ENCODE data around the gene LSM12.

LSM12 gene

DNA sequence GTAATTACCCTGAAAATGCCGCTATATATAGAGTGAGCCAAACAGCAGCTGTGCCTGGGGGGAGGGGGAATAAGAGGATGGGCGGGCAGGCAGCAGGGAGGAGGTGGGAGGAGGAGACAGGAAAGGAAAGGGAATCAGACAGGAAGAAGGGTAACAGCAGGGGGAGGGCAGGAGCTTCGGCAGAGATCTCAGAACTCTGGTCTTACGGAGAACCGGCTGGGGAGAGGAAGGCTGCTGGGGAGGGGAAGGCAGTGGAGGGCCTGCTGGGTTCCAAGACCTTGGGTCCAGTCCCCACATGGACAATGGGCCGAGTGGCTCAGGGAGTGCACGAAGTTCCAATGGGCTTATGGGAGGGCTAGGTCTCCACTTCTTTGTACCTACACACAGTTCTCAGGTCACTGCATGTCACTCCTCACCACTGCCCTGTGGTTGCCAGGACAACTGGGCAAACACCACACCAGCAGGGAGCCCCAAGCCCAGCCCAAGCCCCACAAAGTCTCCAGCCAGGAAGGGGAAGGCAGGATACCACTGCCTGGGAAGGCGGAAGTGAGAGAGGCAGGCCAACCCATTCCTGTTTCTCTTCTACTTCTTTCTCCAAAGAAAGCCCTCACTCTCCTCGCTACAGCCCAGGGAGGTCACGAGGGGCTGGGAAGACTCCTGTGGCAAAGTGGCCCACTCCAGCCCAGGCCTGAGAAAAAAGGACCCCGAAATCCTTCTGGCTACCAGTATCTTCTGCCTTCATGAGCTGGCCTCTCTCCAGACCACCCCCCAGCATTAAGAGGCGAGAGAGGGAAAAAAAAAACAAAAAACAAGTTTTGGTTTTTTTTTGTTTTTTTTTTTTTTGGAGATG lies 29.4 kb upstream of the LSM12 start:
- peak; percentile 92 for DNase-seq (ENCODE audit: low read depth, low spot score)

DNA sequence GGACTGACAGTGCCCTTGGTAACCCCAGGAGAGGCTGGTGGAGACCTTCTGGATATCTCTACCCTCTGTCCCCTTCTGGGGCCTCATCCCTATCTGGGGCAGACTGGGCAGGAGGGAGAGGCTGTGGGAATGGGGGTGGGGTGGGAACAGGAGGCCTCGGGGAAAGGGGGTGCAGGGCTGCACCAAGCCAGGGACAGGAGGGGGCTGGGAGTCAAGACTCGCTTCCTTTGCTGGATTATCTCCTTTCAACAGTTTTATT lies 28.8 kb upstream of the LSM12 start:
- no peak for DNase-seq (ENCODE audit: low read depth, low spot score)

DNA sequence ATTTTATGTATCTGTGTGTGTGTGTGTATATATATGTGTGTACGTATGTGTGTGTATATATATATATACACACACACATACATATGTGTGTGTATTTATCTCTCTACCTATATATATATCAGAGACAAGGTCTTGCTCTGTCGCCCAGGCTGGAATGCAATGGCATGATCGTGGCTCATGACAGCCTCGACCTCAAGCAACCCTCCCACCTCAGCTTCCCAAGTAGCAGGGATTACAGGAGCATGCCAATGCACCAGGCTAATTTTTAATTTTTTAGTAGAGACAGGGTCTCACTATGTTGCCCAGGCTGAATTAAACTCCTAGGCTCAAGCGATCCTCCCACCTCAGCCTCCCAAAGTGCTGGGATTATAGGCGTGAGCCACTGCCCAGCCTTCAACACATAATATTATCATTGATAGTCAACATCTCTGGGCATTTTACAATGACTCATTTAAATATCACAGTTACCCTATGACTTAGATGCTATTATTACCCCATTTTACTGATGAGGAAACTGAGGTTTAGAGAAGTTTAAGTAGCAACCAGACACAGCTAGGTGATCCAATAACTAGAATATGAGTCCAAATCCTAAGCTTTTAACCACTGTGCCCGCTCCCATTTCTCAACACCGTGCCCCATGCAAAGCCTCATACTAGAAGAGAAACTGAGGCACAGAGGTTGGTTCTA lies 28.4 kb upstream of the LSM12 start:
- no peak for DNase-seq (ENCODE audit: low read depth, low spot score)

DNA sequence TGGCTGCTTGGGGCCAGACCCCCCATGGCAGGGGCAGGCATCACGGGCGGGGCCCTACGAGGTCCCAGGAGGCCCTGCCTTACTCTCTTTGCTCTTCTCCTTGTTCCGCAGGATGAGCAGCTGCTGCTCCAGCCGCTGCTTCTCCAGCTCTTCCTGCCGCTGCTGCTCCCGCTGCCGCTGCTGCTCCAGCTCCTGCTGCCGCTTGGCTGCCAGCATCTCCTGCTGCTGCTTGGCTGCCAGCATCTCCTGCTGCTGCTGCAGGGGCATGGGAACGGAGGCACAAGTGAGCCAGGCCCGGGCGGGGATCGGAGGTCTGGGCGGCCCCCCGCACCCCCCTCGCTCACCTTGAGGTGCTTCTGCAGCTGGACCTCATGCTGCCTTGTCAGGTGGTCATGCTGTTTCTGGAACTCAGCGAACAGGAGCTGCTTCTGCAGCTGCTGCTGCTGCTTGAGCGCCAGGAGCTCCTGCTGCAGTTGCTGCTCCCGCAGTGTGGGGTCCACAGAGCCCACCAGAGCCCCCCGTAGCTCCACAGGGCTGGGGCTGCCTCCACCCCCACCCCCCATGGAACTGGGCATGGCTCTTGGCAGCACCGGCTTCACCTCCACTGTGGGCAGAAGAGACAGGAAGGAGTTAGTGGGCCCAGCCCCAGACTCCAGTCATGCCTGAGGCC lies 26.9 kb upstream of the LSM12 start:
- DNase-seq (ENCODE audit: low read depth, low spot score), result no peak

DNA sequence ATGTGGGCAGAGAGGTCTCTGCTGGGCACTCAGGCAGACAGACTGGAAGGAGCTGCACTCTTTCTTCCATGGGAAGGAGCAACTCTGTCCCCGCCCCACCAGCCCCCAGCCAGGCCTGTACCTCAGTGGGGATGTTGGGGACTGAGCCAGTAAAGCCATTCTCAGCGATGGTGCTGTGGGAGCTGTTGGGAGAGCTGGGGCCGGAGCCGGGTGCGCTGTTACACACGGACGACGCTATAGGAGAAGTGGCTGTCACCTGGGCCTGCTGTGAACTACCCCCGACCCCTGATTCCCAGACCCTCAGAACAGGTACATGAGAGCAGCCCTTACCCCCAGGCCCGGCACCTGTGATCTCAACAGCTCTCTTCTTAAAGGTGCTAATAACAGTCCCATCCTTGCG lies 25.6 kb upstream of the LSM12 start:
- no peak for DNase-seq (ENCODE audit: low read depth, low spot score)

DNA sequence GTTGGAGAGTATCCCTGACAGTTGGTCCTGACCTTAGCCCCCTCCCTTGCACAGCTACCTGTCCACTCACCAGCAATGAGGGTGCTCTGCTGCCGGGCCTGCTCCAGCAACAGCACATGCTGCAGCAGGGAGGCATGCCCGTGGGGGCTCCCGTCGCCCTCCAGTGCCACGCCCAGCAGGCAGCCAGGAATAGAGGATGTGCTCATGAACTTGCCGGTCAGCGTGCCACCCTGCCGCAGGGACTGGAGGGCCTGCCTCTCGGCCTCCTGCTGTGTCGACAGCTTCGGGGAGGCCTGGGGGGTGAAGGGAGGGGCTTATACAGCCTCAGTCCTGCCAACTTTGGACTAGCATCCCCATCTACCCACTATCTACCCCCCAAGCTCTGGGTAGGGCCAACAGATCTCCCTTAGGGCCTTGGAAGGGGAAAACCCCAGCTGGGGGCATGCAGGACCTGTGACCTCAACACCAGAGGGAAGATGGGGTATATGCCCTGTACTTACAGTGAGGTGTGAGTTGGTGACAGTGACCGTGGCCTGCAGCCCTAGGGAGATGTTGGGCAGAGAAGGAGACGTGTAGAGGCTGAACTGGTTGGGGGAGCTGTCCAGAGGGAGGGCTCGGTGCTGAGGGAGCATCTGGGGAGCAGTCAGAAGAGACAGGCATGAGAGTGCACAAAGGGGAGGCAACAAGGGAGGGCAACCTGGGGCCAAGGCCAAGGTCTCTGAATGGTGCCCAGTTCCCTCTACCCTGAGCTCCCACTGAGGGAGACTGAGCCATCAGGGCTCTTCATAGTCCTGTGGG lies 24.9 kb upstream of the LSM12 start:
- DNase-seq (ENCODE audit: low read depth, low spot score), result no peak

DNA sequence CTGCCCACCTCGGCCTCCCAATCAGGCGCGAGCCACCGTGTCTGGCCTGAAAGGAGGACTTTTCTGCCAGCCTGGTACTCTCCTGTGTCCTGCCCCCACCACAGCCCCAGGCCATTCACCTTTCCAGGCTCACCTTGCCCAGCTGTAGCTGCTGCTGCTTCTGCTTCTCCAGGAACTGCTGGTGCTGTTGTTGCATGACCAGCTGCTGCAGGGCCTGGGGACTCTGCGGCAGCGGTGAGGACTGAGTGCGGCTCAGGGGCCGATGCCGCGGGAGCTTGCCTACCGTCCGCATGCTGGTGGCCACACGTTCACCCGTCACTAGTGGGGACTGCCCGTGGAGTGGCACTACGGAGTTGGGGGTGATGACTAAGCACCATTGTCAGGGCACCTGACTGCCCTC lies 21.8 kb upstream of the LSM12 start:
- no peak for DNase-seq (ENCODE audit: low read depth, low spot score)

DNA sequence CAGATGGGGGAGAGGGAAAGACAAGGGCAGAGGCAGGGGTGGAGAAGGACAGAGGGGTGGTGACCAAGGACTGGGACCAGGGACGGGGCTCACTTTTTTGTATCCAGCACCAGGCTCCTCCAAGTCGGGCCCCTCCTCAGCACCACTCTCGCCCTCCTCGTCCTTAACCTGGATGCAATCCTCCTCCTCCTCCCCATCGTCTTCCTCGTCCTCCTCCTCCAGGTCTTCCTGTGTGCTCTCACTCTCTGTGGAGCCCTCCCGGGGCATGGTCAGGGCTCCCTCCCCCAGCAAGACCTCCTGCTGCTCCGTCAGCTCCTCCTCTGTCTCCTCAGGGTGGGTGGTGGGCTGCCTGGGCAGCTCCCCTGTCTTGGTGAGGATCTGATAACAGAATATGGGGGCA lies 20.8 kb upstream of the LSM12 start:
- no peak for DNase-seq (ENCODE audit: low read depth, low spot score)

DNA sequence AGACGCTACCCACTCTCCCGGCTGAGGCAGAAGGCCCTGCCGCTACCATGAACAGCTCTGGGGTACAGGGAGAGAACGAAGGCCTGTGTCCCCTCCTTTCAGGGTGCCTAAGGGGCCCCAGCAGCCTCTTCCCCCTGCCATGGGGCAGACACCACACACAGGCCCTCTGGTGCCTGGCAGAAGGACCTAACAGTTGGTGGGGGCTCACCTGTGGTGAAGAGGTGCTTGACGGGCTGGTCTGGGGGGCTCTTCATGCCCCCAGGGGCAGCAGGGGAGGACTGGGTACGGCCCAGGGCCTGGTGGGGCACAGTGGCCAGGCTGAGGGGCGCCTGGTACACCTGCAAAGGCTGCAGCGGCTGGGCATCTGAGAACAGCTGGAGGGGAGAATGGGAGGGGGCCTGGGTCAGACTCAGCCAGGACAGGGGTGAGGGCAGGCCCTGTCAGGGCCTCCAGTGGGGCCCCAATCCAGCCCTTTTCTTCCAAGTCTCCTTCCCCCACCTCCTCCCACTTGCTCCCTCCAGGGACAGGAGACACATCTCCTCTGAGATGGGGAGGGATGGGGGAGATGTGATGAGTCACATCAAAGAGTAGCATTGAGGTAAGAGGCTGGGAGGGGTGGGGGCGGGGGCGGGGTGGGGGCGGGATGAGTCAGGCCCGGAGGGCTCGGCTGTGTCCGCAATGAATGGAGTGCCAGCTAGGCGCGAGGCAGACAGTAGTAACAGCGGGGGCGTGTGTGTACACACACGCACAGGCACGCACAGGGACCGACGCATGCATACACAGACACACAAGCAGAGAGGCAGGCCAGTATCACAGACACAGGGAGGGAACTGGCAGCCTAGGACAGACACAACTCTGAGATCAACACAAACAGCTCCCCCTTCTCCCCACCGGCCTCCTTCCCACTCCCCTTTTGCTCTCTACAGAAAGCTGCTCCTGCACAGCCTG lies 20.2 kb upstream of the LSM12 start:
- DNase-seq (ENCODE audit: low read depth, low spot score), result no peak

DNA sequence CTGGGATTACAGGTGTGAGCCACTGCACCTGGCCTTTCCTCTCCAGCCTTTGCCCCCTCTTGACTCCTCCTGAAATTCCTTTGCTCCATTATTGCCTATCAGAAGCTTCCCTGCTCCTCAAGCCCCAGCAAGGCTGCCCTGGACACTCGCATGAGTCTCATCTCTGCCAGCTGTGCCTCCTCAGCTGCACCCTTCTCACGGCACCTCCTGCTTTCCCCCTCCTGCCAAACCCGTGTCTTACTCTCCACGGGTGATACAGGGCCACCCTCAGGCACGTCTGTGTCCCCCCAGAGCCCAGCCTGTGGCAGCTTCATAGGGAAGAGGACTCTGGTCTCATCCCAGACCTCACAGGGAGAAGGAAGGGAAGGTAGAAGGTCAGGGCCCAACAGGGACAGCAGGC lies 19.4 kb upstream of the LSM12 start:
- no peak for DNase-seq (ENCODE audit: low read depth, low spot score)

DNA sequence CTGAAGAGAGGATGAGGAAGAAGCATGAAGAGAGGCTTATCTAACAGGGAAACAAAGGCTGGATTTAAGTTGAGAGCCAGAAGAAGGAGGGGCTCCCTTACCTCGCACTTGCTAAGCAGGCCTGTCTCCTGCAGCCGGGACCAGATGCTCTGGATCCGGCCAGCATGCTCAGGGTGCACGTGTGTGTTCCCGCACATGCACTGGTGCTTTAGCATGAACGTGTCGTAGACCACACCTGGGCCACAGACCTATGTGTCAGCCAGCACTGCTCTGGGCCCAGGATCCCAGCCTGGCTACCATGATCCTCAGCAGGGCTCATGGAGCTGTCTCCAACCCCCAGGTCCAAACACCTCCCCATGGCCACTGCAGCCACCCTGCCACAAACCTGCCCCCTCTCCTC lies 18.4 kb upstream of the LSM12 start:
- DNase-seq (ENCODE audit: low read depth, low spot score), result no peak

DNA sequence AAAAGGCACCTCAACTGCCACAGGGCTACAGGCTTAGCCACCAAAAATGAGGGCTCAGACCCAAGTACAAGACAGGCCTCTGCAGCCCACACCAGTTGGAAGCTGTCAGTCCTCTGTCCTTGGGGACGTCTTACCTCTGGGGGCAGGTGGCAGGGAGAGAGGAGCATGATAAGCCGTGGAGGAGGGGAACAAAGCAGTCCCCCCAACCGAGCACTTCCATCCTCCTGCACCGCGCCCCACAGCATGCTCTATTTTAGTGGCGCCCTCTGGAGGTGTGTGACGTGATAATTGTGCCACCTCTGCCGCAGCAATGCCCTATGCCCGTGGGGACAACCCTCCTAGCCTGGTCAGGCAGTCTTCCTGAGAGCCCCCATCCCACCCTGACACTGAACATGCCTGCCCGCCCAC lies 17.7 kb upstream of the LSM12 start:
- DNase-seq (ENCODE audit: low read depth, low spot score), result no peak

DNA sequence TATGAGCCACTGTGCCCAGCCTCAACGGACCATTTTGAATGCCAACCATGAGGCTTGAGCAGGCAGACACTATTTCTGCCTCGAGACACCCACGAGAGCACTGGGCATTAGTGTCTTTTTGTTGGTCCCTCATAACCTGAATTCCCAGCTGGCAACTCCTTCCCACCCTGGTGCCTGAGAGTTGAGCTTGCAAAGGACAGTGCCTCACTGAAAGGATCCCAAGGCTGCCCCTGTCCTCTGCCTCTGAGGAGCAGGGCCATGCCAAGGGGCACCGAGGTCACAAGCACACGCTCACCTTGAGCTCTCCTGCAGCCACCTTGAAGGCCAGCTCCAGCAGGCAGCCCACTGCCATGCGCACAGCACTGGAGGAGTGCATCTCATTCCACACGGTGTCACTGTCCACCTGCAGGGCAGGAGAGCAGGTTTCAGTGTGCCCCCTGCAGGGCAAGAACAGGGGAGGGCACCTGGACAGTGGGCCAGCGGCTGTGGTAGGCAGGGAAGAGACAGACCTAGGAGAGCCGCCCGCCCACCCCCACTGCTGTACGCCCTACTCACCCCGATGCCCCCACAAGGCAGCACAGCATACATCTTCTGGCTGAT lies 16.9 kb upstream of the LSM12 start:
- no peak for DNase-seq (ENCODE audit: low read depth, low spot score)

DNA sequence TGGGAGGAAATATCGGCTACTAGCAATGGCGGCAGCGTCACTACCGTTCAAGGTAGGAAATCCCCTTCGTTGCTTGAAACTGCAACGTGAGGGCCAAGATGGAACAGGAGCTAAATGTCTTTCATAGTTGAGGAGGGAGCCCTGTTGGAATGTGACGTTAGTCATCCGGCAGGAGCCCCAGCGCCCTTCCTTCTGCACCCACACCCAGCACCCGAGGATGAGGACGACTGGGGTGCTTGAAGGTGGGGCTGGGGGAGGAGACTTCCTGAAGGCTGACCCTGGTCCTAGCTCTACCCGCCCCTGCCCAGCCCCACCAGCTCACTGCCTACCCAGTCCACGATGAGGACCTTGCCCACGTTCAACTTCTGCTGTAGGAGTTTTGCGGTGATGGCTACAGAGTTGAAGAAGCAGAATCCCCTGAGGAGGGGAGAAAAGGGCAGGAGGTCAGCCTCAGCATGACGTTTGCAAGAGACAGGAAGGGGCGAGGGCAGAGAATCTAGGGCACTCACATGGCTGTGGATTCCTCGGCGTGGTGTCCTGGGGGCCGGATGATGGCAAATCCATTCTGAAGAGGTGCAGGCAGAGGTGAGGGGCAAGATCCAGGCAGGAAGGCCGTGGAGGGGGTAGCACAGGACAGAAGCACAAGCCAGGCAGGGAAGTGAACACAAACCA lies 15.9 kb upstream of the LSM12 start:
- DNase-seq (ENCODE audit: low read depth, low spot score), result no peak

DNA sequence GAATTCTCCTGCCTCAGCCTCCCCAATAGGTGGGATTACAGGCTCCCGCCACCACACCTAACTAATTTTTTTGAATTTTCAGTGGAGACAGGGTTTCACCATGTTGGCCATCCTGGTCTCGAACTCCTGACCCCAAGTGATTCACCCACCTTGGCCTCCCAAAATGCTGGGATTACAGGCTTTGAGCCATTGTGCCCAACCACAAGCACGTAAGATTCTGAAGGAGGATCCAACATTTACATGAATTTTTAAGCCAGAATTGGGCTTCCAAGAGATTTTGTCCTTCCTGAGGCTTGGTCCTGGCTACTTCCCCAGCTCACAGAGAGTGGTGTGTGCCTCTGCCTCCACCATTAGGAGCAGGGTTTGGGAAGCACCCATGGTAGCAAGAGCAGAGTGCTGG lies 15.2 kb upstream of the LSM12 start:
- no peak for DNase-seq (ENCODE audit: low read depth, low spot score)

DNA sequence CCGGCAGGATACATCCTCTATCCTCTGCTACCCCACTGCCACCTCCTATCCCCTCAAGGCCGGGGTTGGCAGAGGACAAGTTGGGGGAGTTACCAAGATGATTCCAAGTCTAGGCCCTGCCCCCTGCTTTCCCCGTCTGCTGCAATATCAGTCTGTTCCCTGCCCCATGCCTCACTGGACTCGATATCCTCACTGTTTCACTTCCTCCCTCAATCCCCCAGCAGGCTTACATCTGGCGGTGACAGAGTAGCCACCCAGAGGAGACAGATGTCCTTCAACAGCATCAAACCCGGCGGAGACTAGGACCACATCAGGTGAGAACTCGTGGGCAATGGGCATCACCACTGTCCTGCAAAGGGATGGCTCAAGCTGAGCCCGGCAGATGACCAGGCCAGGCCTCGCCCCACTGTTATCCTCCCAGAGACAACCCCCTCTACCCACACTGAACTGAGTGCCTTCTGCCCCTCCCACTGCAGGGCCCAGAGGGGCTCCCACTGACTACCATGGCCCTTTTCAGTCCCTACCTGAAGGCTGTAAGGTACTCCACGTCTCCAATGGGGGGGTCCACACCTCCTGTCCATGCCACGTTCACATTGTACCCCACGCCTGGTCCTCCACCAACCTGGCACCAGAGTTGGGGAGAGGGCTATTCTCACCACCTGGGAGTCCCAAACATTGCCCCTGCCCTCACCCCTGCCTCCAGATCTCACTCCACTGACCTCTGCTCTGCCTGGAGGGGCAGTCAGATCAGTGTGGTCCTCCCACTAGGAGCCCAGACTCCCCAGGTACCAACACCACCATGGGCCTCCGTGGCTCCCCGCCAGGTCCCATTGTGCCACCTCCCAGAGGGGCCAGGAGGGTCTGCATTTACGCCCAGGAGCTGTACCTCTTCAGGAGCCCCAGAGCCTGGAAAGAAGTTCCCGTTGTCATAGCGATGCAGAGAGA lies 13.7 kb upstream of the LSM12 start:
- DNase-seq (ENCODE audit: low read depth, low spot score), result no peak

DNA sequence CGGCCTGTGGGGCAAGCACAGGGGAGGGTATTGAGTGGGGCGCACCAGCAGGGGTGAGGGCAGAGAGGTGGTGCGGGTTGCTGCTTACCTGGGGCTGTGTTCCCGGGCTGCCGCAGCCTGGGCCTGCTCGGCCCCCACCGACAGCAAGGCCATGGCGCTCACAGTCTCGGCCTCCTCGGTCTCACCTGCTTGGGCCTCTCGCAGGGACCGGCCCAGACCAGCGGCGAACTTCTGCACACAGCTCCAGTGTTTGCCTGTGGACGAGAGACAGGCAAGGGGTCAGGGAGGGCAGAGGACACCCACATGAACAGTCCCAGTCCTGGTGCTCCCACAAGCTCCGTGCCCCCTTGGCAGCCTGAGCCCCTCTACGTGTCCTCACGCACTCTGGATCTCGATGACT lies 11.9 kb upstream of the LSM12 start:
- no peak for DNase-seq (ENCODE audit: low read depth, low spot score)

DNA sequence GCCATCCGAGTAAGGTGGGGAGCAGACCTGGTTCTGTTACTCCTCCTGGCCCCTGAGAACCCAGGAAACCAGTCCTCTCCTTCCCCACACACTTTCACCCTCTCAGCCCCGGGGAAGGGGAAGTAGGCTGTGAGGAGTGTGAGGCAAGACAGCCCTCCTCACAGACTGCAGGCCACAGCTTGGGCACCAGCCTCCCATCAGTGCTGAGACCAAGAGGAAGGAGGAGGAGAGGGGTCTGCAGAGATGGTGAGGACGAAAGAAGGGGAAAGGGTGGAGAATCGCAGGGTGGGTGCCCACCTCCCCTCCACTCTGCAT lies 11.1 kb upstream of the LSM12 start:
- DNase-seq (ENCODE audit: low read depth, low spot score), result no peak
